Measurements from ENCODE around the gene PMEPA1.

DNA sequence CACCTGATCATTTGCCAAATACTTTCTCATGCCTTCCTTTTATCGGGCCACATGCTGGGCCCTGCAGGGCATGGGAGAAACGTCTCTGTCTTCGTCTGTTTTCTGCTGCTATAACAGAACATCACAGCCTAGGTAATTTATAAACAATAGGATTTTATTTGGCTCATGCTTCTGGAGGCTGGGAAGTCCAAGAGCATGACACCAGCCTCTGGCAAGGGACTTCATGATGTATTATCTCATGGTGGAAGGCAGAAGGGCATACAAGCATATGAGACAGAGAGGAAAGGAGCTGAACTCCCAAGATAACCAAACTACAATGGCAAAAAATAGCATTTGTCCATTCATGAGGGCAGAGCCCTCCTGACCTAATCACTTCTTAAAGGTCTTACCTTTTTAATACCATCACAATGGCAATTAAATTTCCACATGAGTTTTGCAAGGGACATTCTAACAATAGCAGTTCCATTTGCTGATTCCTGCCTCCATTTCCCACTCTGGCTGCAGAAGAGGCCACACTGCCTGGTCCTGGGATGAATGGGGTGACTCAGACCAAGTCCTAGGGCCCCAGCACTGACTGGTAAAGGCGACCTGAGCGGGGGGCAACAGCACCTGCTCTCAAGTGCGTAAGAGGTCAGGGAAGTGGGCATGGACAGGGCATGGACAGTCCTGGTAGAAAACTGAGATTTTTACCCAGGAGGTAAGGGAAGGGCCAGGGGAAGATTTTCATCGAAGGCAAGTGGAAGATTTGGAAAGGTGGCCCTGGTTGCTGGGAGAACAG, 84.4 kb downstream of the PMEPA1 start:
- TF ChIP-seq, protein P1, sequence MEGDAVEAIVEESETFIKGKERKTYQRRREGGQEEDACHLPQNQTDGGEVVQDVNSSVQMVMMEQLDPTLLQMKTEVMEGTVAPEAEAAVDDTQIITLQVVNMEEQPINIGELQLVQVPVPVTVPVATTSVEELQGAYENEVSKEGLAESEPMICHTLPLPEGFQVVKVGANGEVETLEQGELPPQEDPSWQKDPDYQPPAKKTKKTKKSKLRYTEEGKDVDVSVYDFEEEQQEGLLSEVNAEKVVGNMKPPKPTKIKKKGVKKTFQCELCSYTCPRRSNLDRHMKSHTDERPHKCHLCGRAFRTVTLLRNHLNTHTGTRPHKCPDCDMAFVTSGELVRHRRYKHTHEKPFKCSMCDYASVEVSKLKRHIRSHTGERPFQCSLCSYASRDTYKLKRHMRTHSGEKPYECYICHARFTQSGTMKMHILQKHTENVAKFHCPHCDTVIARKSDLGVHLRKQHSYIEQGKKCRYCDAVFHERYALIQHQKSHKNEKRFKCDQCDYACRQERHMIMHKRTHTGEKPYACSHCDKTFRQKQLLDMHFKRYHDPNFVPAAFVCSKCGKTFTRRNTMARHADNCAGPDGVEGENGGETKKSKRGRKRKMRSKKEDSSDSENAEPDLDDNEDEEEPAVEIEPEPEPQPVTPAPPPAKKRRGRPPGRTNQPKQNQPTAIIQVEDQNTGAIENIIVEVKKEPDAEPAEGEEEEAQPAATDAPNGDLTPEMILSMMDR (IDR thresholded peaks at IDR 0.05), result no peak
- no peak for TF ChIP-seq POLR2AphosphoS5 (IDR thresholded peaks at IDR 0.05)
- no peak for TF ChIP-seq POLR2A (IDR thresholded peaks at IDR 0.05)
